HEK293 (cell line): ENCODE data around the gene DSG2.

Experiments used
- CTCF ChIA-PET: fragments of 350-600 bp; formaldehyde crosslinking; extraction: SDS; loops from one replicate; lab custom pipeline; 2021; ENCODE audit warnings: antibody characterized with exemption; lab: Yijun Ruan, JAX
- POLR2A ChIA-PET: fragments of 300-600 bp; formaldehyde crosslinking; extraction: SDS; loops from one replicate; lab custom pipeline; 2020; ENCODE audit warnings: antibody characterized with exemption, inconsistent platforms; lab: Yijun Ruan, JAX
- H3K27ac ChIP-seq: fragments of 200-500 bp; sonication (Bioruptor generic); 2 replicates; pipeline ENCODE4 v1.5.1; 2014; ENCODE audit warnings: low read depth, low read length, control low read depth, inconsistent platforms; ENCODE audit errors: extremely low read depth
- H3K36me3 ChIP-seq, 2 experiments: fragments of 200-500 bp in 1 of 2; sonication (Bioruptor generic) in 1 of 2; 1 replicate in 1 of 2; 2 replicates in 1 of 2; pipeline ENCODE4 v1.5.1; 2014 to 2017; ENCODE audit warnings: inconsistent platforms in 2 of 2, low read length in 2 of 2; ENCODE audit not compliant: control insufficient read depth in 2 of 2, insufficient read depth in 1 of 2
- H3K4me1 ChIP-seq: fragments of 200-500 bp; sonication (Bioruptor generic); 2 replicates; pipeline ENCODE4 v1.5.1; 2014; ENCODE audit warnings: mild to moderate bottlenecking, low read length, inconsistent platforms; ENCODE audit not compliant: control insufficient read depth, insufficient read depth
- H3K4me3 ChIP-seq: 2 replicates; pipeline ENCODE4 v1.5.1; 2011; ENCODE audit warnings: low read depth, mild to moderate bottlenecking, control low read depth, low read length, moderate library complexity
- H3K9me3 ChIP-seq: fragments of 200-500 bp; sonication (Bioruptor generic); 2 replicates; pipeline ENCODE4 v1.5.1; 2014; ENCODE audit warnings: low read depth, low read length, inconsistent platforms; ENCODE audit not compliant: control insufficient read depth, insufficient read depth
- GLI2 ChIP-seq: fragments of 450-650 bp; formaldehyde crosslinking; IDR thresholded peaks from 2 replicates; pipeline ENCODE4; 2017; ENCODE audit warnings: missing biosample characterization, missing genetic modification characterization, low read depth, borderline replicate concordance
- HOXD13 ChIP-seq: sonication (generic); formaldehyde crosslinking; IDR thresholded peaks from 2 replicates; pipeline ENCODE4 v1.8.0; 2022; ENCODE audit warnings: missing genetic modification reagents, borderline replicate concordance
- KLF1 ChIP-seq: fragments of 450-650 bp; formaldehyde crosslinking; IDR thresholded peaks from 2 replicates; pipeline ENCODE4 v1.5.1; 2016; ENCODE audit warnings: missing biosample characterization, missing genetic modification characterization
- KLF10 ChIP-seq: fragments of 450-650 bp; IDR thresholded peaks from 2 replicates; pipeline ENCODE4 v1.5.1; 2018; ENCODE audit warnings: missing biosample characterization, mild to moderate bottlenecking, missing genetic modification characterization
- OVOL3 ChIP-seq: fragments of 450-650 bp; formaldehyde crosslinking; IDR thresholded peaks from 2 replicates; pipeline ENCODE4 v1.5.1; 2016; ENCODE audit warnings: missing biosample characterization, missing genetic modification characterization
- YY1 ChIP-seq: fragments of 450-650 bp; formaldehyde crosslinking; IDR thresholded peaks from 2 replicates; pipeline ENCODE4 v1.5.1; 2018; ENCODE audit warnings: missing biosample characterization, missing genetic modification characterization
- YY2 ChIP-seq: fragments of 450-650 bp; formaldehyde crosslinking; IDR thresholded peaks from 2 replicates; pipeline ENCODE4 v1.5.1; 2016; ENCODE audit warnings: missing biosample characterization, missing genetic modification characterization
- ZNF174 ChIP-seq: fragments of 450-650 bp; formaldehyde crosslinking; IDR thresholded peaks from 2 replicates; pipeline ENCODE4 v1.5.0; 2017; ENCODE audit warnings: missing biosample characterization, mild to moderate bottlenecking, missing genetic modification characterization
- ZNF211 ChIP-seq: fragments of 450-650 bp; formaldehyde crosslinking; IDR thresholded peaks from 2 replicates; pipeline ENCODE4 v1.5.1; 2016; ENCODE audit warnings: low read depth, missing biosample characterization, missing genetic modification characterization
- ZNF24 ChIP-seq: fragments of 450-650 bp; formaldehyde crosslinking; IDR thresholded peaks from 2 replicates; pipeline ENCODE4 v1.5.1; 2016; ENCODE audit warnings: missing biosample characterization, missing genetic modification characterization
- ZNF354C ChIP-seq: fragments of 450-650 bp; formaldehyde crosslinking; IDR thresholded peaks from 2 replicates; pipeline ENCODE4 v1.5.1; 2016; ENCODE audit warnings: missing biosample characterization, missing genetic modification characterization, low read depth, borderline replicate concordance
- ZNF391 ChIP-seq: fragments of 450-650 bp; formaldehyde crosslinking; IDR thresholded peaks from 2 replicates; pipeline ENCODE4 v1.5.1; 2016; ENCODE audit warnings: low read depth, missing biosample characterization, missing genetic modification characterization, borderline replicate concordance
- ZNF488 ChIP-seq: fragments of 450-650 bp; formaldehyde crosslinking; IDR thresholded peaks from 2 replicates; pipeline ENCODE4 v1.5.1; 2016; ENCODE audit warnings: missing biosample characterization, missing genetic modification characterization
- ZNF510 ChIP-seq: fragments of 450-650 bp; formaldehyde crosslinking; IDR thresholded peaks from 2 replicates; pipeline ENCODE4 v1.5.1; 2018; ENCODE audit warnings: mild to moderate bottlenecking, missing genetic modification characterization, missing biosample characterization; ENCODE audit not compliant: insufficient replicate concordance
- ZNF521 ChIP-seq: fragments of 450-650 bp; formaldehyde crosslinking; IDR thresholded peaks from 2 replicates; pipeline ENCODE4 v1.5.1; 2017; ENCODE audit warnings: missing biosample characterization, mild to moderate bottlenecking, missing genetic modification characterization
- ZNF555 ChIP-seq: fragments of 450-650 bp; formaldehyde crosslinking; conservative IDR thresholded peaks from 2 replicates; pipeline ENCODE4 v1.5.1; 2017; ENCODE audit warnings: missing biosample characterization, mild to moderate bottlenecking, missing genetic modification characterization, inconsistent platforms
- ZNF585B ChIP-seq: fragments of 450-650 bp; formaldehyde crosslinking; IDR thresholded peaks from 2 replicates; pipeline ENCODE4 v1.5.1; 2016; ENCODE audit warnings: missing biosample characterization, missing genetic modification characterization
- ZNF621 ChIP-seq: fragments of 450-650 bp; formaldehyde crosslinking; IDR thresholded peaks from 2 replicates; pipeline ENCODE4 v1.5.1; 2017; ENCODE audit warnings: missing biosample characterization, missing genetic modification characterization
- ZNF704 ChIP-seq: fragments of 450-650 bp; formaldehyde crosslinking; IDR thresholded peaks from 2 replicates; pipeline ENCODE4 v1.5.1; 2016; ENCODE audit warnings: missing biosample characterization, missing genetic modification characterization
- ZNF707 ChIP-seq: fragments of 450-650 bp; formaldehyde crosslinking; IDR thresholded peaks from 2 replicates; pipeline ENCODE4 v1.5.1; 2016; ENCODE audit warnings: missing biosample characterization, missing genetic modification characterization
- ZNF777 ChIP-seq: fragments of 450-650 bp; formaldehyde crosslinking; IDR thresholded peaks from 2 replicates; pipeline ENCODE4 v1.5.1; 2017; ENCODE audit warnings: missing biosample characterization, missing genetic modification characterization, borderline replicate concordance
- ZXDB ChIP-seq: fragments of 450-650 bp; formaldehyde crosslinking; IDR thresholded peaks from 2 replicates; pipeline ENCODE4 v1.5.1; 2016; ENCODE audit warnings: missing biosample characterization, missing genetic modification characterization
- TF ChIP-seq, protein P1 (sequence below): fragments of 450-650 bp; formaldehyde crosslinking; IDR thresholded peaks from 2 replicates; pipeline ENCODE4; 2016; ENCODE audit warnings: missing biosample characterization, missing genetic modification characterization

The DSG2 gene

GRCh38 chr18:31596081-31596872, 98.3 kb downstream of the DSG2 start:
- H3K27ac ChIP-seq = no peak overlapping the region
- CTCF ChIA-PET = interaction anchor here (0.6 kb wide), 3 partner anchors 61 to 496 kb away, joined by 3 read pairs; no protein-coding TSS in a partner anchor
- H3K4me3 ChIP-seq = no peak overlapping the region
- TF ChIP-seq ZNF488 (tag by site-specific recombination) (no peak), KLF1 (tag by site-specific recombination) (no peak), YY1 (tag by site-specific recombination) (no peak), ZNF510 (tag by site-specific recombination) (no peak), ZXDB (tag by site-specific recombination) (no peak), ZNF585B (tag by site-specific recombination) (no peak), ZNF391 (tag by site-specific recombination) (no peak)
- TF ChIP-seq, protein P1, sequence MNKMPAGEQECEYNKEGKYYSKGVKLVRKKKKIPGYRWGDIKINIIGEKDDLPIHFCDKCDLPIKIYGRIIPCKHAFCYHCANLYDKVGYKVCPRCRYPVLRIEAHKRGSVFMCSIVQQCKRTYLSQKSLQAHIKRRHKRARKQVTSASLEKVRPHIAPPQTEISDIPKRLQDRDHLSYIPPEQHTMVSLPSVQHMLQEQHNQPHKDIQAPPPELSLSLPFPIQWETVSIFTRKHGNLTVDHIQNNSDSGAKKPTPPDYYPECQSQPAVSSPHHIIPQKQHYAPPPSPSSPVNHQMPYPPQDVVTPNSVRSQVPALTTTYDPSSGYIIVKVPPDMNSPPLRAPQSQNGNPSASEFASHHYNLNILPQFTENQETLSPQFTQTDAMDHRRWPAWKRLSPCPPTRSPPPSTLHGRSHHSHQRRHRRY (tag by site-specific recombination) = no peak
- no peaks in the 10 kb centered on the region for H3K4me1 ChIP-seq
- H3K9me3 ChIP-seq = no peaks in the 10 kb centered on the region
- POLR2A ChIA-PET = no interaction called here
- H3K36me3 ChIP-seq = no peaks in the 10 kb centered on the region

- no peaks in the 10 kb centered on the region for H3K9me3 ChIP-seq
- TF ChIP-seq ZNF777 (tag by site-specific recombination) = no peak
- no peak for TF ChIP-seq GLI2 (tag by site-specific recombination)
- TF ChIP-seq ZNF354C (tag by site-specific recombination) = no peak
- TF ChIP-seq ZNF24 = no peak
- TF ChIP-seq KLF10 (tag by site-specific recombination) = no peak
- TF ChIP-seq, protein P1 (tag by site-specific recombination) = no peak
- no peak for TF ChIP-seq ZNF174
- TF ChIP-seq YY2 (tag by site-specific recombination) = no peak
- TF ChIP-seq ZNF211 (tag by site-specific recombination) = no peak
- no peak for TF ChIP-seq ZNF555 (tag by site-specific recombination)
- TF ChIP-seq HOXD13 (CRISPR knock-in tag) = no peak
- no peak for TF ChIP-seq OVOL3 (tag by site-specific recombination)
- TF ChIP-seq ZNF704 (tag by site-specific recombination) = no peak
- no peak for TF ChIP-seq ZNF521 (tag by site-specific recombination)
- no peak for TF ChIP-seq ZNF621 (tag by site-specific recombination)
- TF ChIP-seq ZNF707 (tag by site-specific recombination) = no peak
- H3K27ac ChIP-seq = no peak overlapping the region
- POLR2A ChIA-PET = no interaction called here
- H3K4me1 ChIP-seq = no peaks in the 10 kb centered on the region
- H3K36me3 ChIP-seq = no peaks in the 10 kb centered on the region
- H3K4me3 ChIP-seq = no peak overlapping the region
- CTCF ChIA-PET = interaction anchor here (0.6 to 1.4 kb wide), 2 partner anchors 12 to 137 kb away, joined by 3 to 4 read pairs; no protein-coding TSS in a partner anchor
These were observed 100.2 kb downstream of the DSG2 start for GRCh38 chr18:31598021-31598805.
